RKO (cell line): Measurements from ENCODE around the gene CORO2A.
"Not testable (repeated sequence)": the region's sequence is repeated elsewhere in the genome, so short reads cannot be mapped to it uniquely, and the experiment has no call there.

Experiments used
- DNase-seq: peaks from one replicate; pipeline ENCODE4 v3.0.0-alpha.2; 2016; ENCODE audit warnings: low spot score

CORO2A gene

DNA sequence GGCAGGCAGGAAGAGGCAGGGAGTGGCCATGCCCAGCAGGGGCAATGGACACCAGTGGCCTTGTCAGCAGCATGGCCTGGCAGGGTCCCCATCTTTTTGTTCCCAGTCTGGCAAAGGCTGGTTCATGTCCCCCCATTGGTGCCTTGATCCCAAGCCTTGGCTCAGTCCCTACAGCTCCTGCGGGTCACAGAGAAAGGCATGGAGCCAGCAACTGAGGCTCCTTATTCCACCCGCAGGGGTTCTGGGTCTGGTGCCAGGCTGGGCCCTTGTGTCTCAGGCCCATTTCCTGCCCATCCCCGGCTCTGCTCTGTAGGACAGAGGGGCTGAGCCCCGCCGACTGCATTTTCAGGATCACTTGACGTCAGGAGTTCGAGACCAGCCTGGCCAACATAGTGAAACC is 87.4 kb downstream of the CORO2A start:
- DNase-seq = no peak

DNA sequence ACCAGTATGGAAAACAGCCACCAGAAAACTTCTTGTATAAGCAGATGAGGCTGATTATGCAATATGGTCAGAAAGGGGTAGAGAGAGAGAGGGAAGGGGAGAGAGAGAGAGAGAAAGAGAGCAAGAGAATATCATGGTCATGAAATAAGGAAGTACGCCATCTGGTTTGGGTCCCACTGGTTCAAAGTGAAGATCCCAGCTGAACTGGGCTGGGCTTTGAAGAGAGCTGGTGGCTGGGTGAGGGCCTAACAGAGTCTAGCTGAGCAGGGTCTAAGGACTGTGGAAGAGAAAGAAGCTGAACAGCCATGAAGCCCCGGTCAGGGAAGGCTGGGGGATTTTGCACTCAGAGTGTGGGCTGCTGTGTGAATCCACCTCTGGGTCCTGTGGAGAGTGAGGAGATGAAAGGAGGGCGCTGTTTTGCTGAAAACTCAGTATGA is 88.0 kb downstream of the CORO2A start:
- DNase-seq = no peak

DNA sequence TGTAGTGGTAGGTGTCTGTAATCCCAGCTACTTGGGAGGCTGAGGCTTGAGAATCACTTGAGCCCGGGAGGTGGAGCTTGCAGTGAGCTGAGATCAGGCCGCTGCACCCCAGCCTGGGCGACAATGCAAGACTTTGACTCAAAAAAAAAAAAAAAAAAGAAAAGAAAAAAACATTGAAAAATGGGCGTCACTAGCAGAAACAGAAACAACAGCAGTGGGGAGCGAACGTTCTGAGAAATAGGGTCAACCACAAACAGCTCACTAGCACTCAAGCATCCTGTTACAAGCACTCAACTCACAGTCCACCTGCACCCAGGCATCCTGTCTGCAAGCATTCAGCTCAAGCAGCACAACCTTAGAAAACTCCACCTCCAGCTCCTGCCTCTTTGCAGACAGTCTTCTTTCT is 90.6 kb downstream of the CORO2A start:
- no peak for DNase-seq

DNA sequence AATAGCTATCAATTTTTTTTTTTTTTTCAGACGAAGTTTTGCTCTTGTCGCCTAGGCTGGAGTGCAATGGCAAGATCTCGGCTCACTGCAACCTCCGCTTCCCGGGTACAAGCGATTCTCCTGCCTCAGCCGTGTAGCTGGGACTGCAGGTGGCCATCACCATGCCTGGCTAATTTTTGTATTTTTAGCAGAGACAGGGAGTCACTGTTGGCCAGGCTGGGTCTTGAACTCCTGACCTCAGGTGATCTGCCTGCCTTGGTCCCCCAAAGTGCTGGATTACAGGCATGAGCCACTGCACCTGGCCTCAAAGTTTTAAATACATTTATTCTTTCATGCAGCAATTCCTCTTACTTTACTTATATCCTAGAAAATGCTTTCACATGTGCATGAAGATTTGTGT is 91.0 kb downstream of the CORO2A start:
- DNase-seq = no peak

DNA sequence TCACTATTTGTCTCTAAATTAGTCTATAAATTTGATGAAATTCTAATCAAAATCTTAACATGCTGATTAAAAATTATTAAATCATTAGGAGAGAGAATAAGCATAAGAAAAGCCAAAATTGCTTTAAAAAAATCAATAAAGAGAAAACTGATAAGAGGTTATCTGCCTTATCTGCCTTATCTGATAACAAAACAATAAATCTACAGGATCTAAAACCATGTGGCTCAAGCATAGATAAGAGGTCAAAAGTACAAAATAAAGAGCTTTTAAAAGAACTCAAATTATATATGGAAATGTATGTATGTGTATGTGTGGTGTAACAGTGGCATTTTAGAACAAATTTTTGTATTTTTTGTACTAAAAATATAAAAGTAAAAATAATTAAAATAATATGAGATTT is 92.0 kb downstream of the CORO2A start:
- DNase-seq = no peak

DNA sequence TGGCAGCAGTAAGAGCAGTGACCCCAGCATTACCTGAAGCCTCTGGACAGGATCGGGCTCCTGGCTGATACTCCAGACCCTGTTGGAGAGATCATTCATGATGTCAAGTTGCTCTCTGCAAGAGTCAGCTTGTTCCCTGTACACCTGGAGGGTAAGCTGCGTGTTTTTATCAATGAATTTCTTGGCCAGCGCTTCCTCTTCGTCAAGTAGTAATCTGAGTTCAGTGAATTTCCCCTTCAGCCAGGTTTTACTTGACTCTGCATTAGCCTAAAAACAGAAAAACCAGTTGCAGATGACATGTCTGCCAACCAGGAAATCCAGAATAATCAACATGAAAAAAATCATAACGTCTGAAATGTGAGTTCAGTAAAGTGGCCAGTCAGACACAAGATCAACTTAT is 92.5 kb downstream of the CORO2A start:
- DNase-seq = no peak

DNA sequence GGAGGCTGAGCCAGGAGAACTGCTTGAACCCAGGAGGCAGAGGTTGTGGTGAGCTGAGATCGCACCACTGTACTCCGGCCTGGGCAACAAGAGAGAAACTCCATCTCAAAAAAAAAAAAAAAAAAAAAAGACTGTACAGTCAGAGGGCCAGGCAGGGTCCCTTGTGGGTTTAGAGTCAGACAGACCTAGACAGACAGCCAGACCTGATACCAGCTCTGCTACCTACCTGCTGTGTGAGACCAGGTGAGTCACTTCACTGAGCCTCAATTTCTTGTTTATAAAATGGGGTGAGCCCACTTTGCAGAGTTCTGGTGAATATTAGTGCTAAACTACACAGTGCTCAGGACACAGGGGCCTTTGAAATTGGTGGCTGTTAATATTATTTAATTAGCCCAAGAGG is 93.1 kb downstream of the CORO2A start:
- no peak for DNase-seq

DNA sequence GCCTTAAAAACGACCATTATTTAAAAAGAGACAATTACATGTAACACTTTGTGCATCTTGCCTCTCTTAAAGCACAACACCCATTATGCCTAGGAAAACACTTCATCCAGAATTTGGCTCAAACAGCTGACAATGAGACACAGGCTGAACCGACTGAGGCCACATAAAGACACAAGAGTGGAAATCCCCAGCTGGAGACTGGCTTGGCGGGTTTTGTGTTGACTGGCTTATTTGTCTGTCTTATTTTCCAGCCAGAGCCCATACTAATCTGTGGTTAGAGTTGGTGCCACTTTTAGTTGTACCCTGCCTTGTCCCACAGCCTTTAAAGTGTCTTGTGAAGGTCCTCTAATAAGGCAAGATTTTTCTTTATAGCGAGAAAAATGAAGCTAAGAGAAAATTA is 94.6 kb downstream of the CORO2A start:
- DNase-seq = no peak

DNA sequence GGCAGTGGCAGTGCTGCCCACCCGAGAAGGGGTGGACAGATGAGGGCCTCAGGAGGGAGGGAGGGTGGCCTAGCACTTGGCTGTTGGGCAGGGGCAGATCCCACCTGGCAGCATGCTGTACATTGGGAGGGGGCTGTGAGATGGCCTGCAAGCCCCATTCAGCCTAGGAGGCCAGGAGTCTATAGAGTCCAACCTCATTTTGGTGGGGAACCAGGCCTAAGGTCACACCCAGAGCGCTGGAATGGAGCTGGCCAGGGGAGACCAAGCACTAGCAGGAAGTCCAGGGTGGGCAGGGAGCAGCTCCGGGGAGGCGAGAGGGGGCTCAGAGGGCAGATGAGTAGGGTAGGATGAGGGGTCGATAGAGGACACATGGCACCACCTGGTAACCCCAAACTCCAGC is 96.3 kb downstream of the CORO2A start:
- DNase-seq = no peak

DNA sequence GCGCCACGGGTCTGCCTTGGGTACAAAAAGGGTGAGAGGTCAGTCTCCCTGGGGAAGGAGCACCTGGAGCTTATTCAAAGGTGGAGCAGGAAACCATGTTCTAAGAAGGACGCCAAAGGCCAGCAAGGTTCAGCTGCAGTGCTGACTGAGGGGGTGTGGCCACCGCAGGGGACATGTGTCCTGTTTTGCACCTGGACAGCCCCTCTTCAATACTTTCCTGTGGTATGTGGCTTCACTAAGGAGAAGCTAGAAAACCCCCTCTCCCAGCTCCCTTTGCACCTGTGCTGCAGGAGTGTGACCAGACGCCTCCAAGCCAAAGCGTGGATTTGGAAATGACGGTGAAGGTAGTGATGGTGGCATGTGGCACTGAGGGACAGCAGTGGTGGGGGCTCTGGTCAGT is 97.0 kb downstream of the CORO2A start:
- DNase-seq = no peak

DNA sequence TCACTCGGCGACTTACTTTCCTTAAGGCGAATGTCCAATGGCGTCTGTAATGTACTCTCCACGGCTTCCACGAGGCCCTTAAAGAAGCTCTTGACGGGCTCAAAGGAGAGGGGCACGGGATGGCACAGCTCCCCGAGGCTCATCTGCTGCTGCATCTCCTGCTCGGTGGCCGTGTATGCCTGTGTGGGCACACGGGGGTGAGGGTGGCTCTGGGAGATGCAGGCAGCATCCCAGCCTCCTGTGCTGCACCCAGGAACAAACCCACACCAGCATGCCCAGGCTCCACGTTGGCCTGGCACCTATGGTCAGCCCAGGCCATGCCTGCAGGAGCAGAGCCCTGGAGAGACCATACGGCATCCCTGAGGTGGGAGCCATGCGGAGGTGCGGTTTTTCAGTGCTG is 97.6 kb downstream of the CORO2A start:
- DNase-seq = no peak

DNA sequence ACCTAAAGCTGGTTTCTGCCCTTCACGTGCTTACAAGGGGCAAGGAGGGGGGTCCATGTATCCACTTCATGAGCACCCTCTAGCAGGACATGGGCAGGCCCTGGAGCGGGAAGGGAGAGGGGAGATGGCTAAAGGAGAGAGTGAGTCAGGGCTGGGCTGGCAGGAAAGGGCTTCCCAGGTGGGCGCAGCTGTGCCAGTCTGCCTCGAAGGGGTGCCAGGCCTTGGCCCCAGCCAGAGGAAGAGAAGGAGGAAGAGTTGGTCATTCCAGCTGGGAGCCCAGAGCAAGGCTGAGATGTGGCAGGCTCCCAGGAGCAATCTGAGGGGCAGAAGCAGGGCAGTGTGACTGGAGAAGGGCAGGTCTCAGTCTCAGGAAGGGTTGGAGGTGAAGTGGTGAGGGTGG is 98.1 kb downstream of the CORO2A start:
- no peak for DNase-seq

DNA sequence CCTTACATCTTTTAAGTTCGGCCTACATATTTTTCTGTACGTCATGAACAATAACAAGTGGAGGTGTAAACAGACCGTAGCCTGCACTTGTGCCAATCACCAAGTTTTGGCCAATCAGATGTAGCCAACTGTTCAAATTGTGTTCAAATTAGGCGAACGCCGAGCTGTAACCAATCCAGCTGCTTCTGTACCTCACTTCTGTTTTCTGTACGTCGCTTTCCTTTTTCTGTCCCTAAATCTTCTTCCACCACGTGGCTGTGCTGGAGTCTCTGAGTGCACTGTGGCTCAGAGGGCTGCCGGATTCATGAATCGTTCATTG is 99.9 kb downstream of the CORO2A start:
- no peak for DNase-seq

DNA sequence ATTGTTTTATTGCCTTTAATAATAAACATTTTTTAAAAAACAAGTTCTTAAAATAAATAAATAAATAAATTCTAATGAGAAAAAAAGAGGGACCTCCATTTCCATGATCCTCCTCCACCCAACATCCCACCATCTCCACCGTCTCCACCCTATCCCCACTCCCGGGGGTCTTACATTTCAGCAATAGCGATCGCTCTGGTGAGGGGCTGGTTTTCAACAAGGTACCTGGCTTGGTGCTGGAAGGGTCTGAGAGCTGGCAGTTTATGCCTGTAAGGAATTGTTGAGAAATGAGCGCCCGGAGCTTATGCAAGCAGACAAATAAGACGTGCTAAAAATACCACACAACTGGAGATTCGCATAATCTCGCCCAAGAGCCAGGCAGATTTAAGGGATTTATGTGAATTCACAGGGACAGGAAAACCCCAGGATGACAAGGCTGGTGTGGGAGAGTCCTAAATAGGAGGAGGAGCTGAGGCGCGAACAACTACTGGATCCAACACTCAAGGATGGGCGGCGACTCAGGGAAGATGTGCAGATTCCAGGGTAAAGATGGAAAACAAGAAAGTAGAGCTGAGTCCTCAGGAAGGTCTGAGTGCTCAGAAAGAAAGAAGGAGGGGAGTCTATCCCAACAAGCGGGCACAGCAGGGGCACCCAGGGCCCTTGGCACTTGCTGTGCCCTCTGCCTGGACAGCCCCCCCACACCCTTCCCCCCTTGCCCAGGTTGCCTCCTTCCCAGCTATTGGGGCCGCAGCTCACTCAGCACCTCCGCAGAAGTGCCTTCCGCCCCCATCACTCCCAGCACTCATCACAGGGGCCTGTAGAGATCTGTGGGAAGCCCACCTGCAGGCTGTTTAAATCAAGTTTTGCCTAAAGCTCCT is 100.5 kb downstream of the CORO2A start:
- DNase-seq = no peak

DNA sequence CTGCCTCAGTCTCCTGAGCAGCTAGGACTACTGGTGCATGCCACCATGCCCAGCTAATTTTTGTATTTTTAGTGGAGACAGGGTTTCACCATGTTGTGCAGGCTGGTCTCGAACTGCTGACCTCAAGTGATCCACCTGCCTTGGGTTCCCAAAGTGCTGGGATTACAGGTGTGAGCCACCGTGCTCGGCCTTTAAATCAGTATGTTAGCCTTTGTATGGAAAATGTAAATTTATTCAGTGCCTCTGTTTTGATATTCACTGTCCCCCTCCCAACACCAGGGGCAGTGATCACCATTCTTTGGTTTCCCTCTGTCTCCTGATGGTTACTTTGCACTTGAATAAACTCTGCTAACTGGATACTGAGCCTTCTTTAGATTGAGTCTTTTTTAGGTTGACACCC is 101.8 kb downstream of the CORO2A start:
- not testable (repeated sequence) for DNase-seq

DNA sequence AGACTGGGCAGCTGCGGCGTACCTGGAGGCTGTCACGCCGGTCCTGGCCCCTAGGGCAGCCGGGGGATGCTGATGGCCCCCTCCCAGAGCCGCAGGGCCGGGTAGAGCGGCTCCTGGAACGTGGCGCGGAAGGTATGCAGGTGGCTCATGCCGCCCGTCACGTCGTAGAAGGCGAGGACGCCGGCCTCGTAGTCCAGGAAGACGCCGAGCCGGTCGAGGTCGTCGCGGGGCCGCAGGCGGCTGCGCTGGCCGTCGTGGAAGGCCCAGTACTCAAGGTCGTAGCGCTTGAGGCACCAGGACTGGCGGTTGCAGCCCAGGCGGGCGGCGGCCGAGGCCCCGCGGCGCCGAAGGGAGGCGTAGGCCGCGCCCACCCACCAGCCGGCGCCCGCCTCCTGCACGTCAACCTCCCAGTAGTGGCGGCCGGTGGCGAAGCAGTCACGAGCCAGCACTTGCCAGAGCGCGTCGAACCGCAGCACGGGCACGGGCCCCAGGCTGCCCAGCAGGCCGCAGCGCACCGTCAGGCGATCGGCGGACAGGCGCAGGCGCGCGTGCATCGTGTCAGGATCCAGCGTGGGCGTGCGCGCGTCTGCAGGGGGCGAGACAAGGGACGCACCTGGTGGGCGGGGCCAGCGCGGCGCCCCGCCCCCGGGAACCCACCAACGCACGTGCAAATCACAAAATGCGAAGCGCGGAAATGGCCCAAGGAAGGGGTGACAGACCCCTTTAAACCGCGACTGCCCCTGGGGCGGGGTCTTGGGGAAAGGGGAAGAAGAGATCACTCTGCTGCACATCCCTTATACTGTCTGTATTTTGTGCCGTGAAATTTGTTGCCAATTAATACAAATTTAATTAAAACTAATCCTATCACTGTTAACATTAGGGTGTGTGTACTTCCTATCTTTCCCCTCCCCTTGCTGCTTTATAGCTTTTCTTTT is 104.8 kb downstream of the CORO2A start:
- no peak for DNase-seq

DNA sequence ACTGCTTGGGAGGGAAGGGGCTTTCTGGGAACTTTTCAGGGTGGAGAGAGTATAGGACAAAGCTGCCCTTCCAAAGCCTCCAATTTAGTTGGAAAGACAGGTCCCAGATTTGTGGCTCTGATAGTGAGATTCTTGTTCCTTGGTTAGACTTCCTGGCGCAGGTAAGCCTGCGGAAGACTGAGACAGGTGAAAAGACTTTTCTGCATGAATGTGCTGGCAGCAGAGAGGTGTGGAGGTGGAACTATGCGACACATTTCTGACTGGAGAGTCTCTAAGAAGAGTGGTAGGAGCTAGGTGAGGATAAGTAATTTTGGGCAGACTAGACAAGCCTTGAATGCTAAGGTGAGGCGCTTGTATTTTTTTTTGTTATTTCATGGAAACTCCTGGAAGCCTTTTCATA is 106.0 kb downstream of the CORO2A start:
- no peak for DNase-seq

DNA sequence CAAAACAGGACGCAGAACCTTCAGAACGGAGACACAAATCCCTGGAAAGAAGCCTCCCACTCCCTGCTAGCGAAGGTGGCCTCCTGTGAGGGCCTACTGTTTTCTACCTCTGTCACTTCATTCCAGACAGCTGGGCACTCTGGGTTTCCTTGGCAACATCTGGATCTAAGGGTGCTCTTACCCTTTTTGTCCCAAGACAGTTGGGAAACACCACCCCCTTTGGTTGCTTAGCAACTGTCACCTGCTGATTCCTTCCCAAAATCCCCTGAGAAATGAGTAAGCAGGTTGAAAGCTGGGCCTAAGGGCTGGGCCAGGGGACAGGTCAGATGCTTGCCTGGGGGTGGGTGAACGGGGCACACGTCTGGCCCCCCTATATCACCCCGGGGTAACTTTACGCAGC is 106.5 kb downstream of the CORO2A start:
- DNase-seq = no peak

DNA sequence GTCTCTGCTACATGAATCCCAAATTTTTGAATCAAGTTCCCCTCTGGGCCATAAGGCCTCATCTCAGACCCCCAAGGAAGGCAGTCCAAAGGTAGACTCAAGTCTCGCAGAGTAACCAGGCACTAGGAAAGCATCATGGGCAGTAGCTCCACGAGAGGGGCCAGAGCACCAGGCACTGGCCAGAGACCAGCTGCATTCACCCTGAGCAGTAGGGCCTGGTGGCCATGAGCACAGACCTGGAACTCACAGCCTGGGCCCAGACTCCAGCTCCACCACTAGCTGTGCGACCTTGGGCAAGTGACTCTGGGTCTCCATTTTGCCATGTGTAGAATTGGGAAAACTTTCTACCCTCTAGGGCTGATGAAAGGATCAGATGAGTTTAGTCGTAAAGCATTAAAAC is 107.4 kb downstream of the CORO2A start:
- no peak for DNase-seq

DNA sequence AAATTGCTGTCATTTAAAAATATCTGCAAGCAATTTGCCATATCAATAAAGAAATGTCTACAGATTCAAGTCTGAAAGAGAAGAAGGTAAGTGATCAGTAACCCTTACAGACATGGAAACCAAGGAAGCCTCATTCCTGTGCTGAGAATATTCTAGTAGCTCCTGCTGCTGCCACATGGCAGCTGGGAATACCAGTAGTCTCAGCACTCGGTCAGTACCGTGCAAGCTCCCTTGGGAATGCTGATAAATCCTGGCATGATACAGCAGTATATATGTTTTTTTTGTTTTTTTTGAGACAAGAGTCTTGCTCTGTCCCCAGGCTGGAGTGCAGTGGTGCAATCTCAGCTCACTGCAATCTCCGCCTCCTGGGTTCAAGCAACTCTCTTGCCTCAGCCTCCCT is 108.0 kb downstream of the CORO2A start:
- no peak for DNase-seq

DNA sequence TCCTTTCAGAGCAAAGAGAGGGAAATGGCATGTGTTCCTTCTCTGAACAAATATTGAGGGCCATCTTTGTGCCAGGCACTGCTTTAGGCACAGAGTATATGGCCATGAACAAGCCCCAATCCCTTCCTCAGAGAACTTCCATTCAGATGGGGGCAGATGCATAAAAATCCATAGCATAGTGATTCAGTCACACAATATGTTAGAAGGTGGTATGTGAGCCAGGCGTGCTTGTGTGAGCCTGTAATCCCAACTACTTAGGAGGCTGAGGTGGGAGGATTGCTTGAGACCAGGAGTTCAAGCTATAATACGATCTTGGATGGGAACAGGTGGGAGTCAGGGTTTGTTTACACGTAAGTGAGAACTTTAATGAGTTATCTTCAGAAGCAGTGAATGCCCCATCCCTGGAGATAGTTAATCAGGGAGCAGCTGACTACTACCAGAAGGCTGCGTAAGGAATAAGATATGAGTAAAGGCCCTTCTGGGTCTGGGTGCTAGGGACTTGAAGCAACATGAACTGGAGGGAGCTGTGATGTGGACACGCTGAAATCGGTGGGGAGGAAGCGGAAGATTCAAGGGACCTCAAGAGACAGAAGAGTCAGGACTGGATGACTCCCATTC is 108.8 kb downstream of the CORO2A start:
- no peak for DNase-seq

DNA sequence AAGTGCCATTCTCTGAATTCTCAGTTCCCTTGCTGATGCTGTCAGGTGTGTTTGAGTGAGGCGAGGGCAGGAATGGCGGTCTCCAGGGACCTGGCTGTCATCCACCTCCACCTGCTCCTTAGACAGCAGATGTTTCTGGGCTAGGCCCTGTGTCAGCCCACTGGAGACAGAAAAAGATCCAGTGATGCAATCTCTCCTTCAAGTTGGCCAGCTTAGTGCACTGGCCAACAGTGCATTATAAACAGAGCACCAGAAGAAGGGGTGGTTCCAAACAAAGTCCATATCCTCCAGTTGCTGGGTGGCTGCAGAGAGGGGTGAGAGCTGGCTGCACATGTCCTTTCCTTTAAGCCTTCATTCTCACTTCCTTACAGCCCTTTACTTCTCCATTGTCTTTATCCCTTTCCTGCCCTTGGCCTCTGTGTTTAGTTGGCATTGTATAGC is 109.4 kb downstream of the CORO2A start:
- no peak for DNase-seq
